NOMO-1 (cell line): ENCODE measurements around the gene ETDA.
A peak's percentile ranks its signal among the peaks of the same experiment; 100 is the strongest.
"Not testable (repeated sequence)": the region's sequence is repeated elsewhere in the genome, so short reads cannot be mapped to it uniquely, and the experiment has no call there.

Source experiments
- DNase-seq, 2 experiments: peaks; one replicate each; lab custom pipeline; 2025; ENCODE audit not compliant: unreplicated experiment in 2 of 2; lab: John Stamatoyannopoulos, UW

The ETDA gene

GRCh38 chrX:135252011-135252518 is at the start of gene ETDA:
ETDA (plus strand) TSS chrX:135252061; CDS start chrX:135253277, 1,216 bp downstream.
- DNase-seq = not testable (repeated sequence)

GRCh38 chrX:135206427-135206826 is 45.4 kb upstream of the ETDA start:
- not testable (repeated sequence) for DNase-seq

- DNase-seq = no peak
These were observed 38.5 kb upstream of the ETDA start for GRCh38 chrX:135213200-135213844.

- not testable (repeated sequence) for DNase-seq
These were observed 5.9 kb upstream of the ETDA start for GRCh38 chrX:135245989-135246388.

- not testable (repeated sequence) for DNase-seq
These were observed 4.3 kb downstream of the ETDA start for GRCh38 chrX:135256087-135256684.

GRCh38 chrX:135256923-135257322 is 5.1 kb downstream of the ETDA start:
- DNase-seq = no peak

GRCh38 chrX:135257469-135257868 is 5.6 kb downstream of the ETDA start:
- no peak for DNase-seq

GRCh38 chrX:135260976-135261375 is 9.1 kb downstream of the ETDA start:
- DNase-seq = not testable (repeated sequence)

- not testable (repeated sequence) for DNase-seq
These were observed 11.5 kb downstream of the ETDA start for GRCh38 chrX:135263376-135263775.

- no peak for DNase-seq
These were observed 12.3 kb downstream of the ETDA start for GRCh38 chrX:135264206-135264605.

- DNase-seq = no peak
These were observed 21.3 kb downstream of the ETDA start for GRCh38 chrX:135273162-135273561.

- DNase-seq = peak; percentile 12 to 79
These were observed 24.1 kb downstream of the ETDA start for GRCh38 chrX:135275973-135276372.

GRCh38 chrX:135287266-135287823 is 35.5 kb downstream of the ETDA start:
- no peak for DNase-seq

GRCh38 chrX:135295238-135295943 is 43.5 kb downstream of the ETDA start:
- DNase-seq = no peak

- no peak for DNase-seq
These were observed 44.1 kb downstream of the ETDA start for GRCh38 chrX:135295944-135296305.

- DNase-seq = no peak
These were observed 50.5 kb downstream of the ETDA start for GRCh38 chrX:135302269-135302873.
